Neural progenitor cell (in vitro differentiated cells): Measurements from ENCODE around the gene ZNF426. TPM values are rescaled to one million over a fixed set of nuclear protein-coding genes. Genes with fewer than 3 reads are reported as not detected.

ENCODE experiments used
- DNase-seq: peaks from one replicate; pipeline ENCODE4 v3.0.0-alpha.2; 2016; ENCODE audit warnings: low spot score
- H2AFZ ChIP-seq: fragments of 200-600 bp; sonication (generic); replicated peaks from 2 replicates; pipeline ENCODE4 v1.6.1; 2016; ENCODE audit warnings: antibody characterized with exemption
- H3F3A ChIP-seq: fragments of 200-600 bp; sonication (generic); 2 replicates; pipeline ENCODE4 v1.6.1; 2016; ENCODE audit warnings: antibody characterized with exemption, low read depth
- H3K27ac ChIP-seq: fragments of 200-600 bp; sonication (generic); 2 replicates; pipeline ENCODE4 v1.5.1; 2016; ENCODE audit warnings: mild to moderate bottlenecking
- H3K27me3 ChIP-seq: fragments of 200-600 bp; sonication (generic); 2 replicates; pipeline ENCODE4 v1.6.1; 2016; ENCODE audit warnings: mild to moderate bottlenecking, moderate library complexity
- H3K36me3 ChIP-seq: fragments of 200-600 bp; sonication (generic); 2 replicates; pipeline ENCODE4 v1.5.1; 2016
- H3K4me1 ChIP-seq: fragments of 200-600 bp; sonication (generic); 2 replicates; pipeline ENCODE4 v1.6.1; 2016; ENCODE audit warnings: mixed run types
- H3K4me2 ChIP-seq: fragments of 200-600 bp; sonication (generic); 2 replicates; pipeline ENCODE4 v1.6.1; 2016
- H3K4me3 ChIP-seq: fragments of 200-600 bp; sonication (generic); 2 replicates; pipeline ENCODE4 v1.5.1; 2016
- H3K79me2 ChIP-seq: fragments of 200-600 bp; sonication (generic); 2 replicates; pipeline ENCODE4 v1.6.1; 2016; ENCODE audit warnings: low read depth
- H3K9ac ChIP-seq: fragments of 200-600 bp; sonication (generic); 2 replicates; pipeline ENCODE4 v1.6.1; 2016
- H3K9me3 ChIP-seq: fragments of 200-600 bp; sonication (generic); 2 replicates; pipeline ENCODE4 v1.5.1; 2016; ENCODE audit warnings: low read depth
- H4K20me1 ChIP-seq: fragments of 200-600 bp; sonication (generic); 2 replicates; pipeline ENCODE4 v1.6.1; 2016; ENCODE audit warnings: low read depth
- H3K27ac Mint-ChIP-seq: 3 replicates; pipeline ENCODE4 v1.8.0; 2021; ENCODE audit warnings: mixed read lengths
- H3K27me3 Mint-ChIP-seq: 2 replicates; pipeline ENCODE4 v1.8.0; 2022; ENCODE audit warnings: low read depth, mild to moderate bottlenecking, inconsistent platforms, moderate library complexity, mixed read lengths; ENCODE audit not compliant: insufficient read depth
- H3K36me3 Mint-ChIP-seq: 3 replicates; pipeline ENCODE4 v1.8.0; 2021; ENCODE audit warnings: mixed read lengths
- H3K4me1 Mint-ChIP-seq: 3 replicates; pipeline ENCODE4 v1.8.0; 2021; ENCODE audit warnings: mixed read lengths
- H3K4me3 Mint-ChIP-seq: 3 replicates; pipeline ENCODE4 v1.8.0; 2021; ENCODE audit warnings: mild to moderate bottlenecking, moderate library complexity, mixed read lengths
- H3K9me3 Mint-ChIP-seq: 3 replicates; pipeline ENCODE4 v1.8.0; 2020; ENCODE audit warnings: mixed read lengths
- EZH2 ChIP-seq: fragments of 200-600 bp; sonication (generic); IDR thresholded peaks from 2 replicates; pipeline ENCODE4 v1.6.1; 2017; ENCODE audit warnings: antibody characterized with exemption, mild to moderate bottlenecking, moderate library complexity
- EZH2phosphoT487 ChIP-seq: fragments of 200-600 bp; sonication (generic); IDR thresholded peaks from 2 replicates; pipeline ENCODE4 v1.6.1; 2017; ENCODE audit warnings: antibody characterized with exemption
- total RNA-seq: library from RNA; depleted of rRNA; stranded (reverse); fragments of >200 nt; gene quantifications from 2 replicates; pipeline ENCODE4 v1.2.3, GENCODE V29; 2015; ENCODE audit warnings: low replicate concordance
- TF ChIP-seq, protein P1 (sequence below): fragments of 200-600 bp; sonication (generic); IDR thresholded peaks from 2 replicates; pipeline ENCODE4 v1.5.1; 2017; ENCODE audit warnings: antibody characterized with exemption, mild to moderate bottlenecking

Gene ZNF426
- total RNA-seq, 1 donor from 2014 or later, result 32.6 TPM

GRCh38 chr19:9494096-9494495, 44.3 kb downstream of the ZNF426 start:
- Mint-ChIP-seq H3K36me3 (no peaks in the 10 kb centered on the region), H3K27me3 (peaks cover 2% of the 10 kb centered on the region), H3K27ac (no peak overlapping the region), H3K4me3 (no peak overlapping the region), H3K4me1 (no peaks in the 10 kb centered on the region), H3K9me3 (peaks cover 44% of the 10 kb centered on the region)
- TF ChIP-seq EZH2phosphoT487 (no peak), EZH2 (no peak)
- TF ChIP-seq, protein P1, sequence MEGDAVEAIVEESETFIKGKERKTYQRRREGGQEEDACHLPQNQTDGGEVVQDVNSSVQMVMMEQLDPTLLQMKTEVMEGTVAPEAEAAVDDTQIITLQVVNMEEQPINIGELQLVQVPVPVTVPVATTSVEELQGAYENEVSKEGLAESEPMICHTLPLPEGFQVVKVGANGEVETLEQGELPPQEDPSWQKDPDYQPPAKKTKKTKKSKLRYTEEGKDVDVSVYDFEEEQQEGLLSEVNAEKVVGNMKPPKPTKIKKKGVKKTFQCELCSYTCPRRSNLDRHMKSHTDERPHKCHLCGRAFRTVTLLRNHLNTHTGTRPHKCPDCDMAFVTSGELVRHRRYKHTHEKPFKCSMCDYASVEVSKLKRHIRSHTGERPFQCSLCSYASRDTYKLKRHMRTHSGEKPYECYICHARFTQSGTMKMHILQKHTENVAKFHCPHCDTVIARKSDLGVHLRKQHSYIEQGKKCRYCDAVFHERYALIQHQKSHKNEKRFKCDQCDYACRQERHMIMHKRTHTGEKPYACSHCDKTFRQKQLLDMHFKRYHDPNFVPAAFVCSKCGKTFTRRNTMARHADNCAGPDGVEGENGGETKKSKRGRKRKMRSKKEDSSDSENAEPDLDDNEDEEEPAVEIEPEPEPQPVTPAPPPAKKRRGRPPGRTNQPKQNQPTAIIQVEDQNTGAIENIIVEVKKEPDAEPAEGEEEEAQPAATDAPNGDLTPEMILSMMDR, result no peak
- no peaks in the 10 kb centered on the region for H4K20me1 ChIP-seq
- H3K4me2 ChIP-seq, result no peak overlapping the region
- H3F3A ChIP-seq, result no peaks in the 10 kb centered on the region
- H3K27me3 ChIP-seq, result no peaks in the 10 kb centered on the region
- H3K27ac ChIP-seq, result no peak overlapping the region
- H3K9me3 ChIP-seq, result peaks cover 10% of the 10 kb centered on the region
- H3K9ac ChIP-seq, result no peak overlapping the region
- H2AFZ ChIP-seq, result no peak overlapping the region
- no peak overlapping the region for H3K4me3 ChIP-seq
- no peaks in the 10 kb centered on the region for H3K79me2 ChIP-seq
- DNase-seq, result no peak
- H3K36me3 ChIP-seq, result no peaks in the 10 kb centered on the region
- no peaks in the 10 kb centered on the region for H3K4me1 ChIP-seq

DNA sequence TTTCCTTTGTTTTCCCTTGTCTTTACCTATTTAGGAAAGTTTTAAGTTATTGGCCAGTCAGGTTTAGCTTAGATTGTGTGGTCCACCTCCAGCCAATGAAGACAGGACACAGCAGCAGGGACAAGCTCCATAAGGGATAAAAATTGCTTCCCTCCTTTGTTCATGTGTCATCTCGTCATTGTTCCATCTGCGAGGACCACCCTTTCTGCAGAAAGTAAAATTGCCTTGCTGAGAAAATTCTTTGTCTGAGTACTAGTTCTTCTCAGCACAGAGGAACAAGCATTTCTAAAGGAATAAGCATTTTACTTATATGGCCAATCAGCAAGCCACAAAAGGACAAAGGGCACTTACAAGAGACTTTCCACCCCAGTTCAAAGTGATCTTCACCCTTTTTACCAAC, 51.4 kb downstream of the ZNF426 start:
- Histone ChIP-seq H2AFZ (no peak overlapping the region), H3K9me3 (peaks cover 14% of the 10 kb centered on the region), H4K20me1 (no peaks in the 10 kb centered on the region), H3K27me3 (no peaks in the 10 kb centered on the region), H3K79me2 (no peaks in the 10 kb centered on the region), H3K9ac (no peak overlapping the region), H3K4me3 (no peak overlapping the region), H3F3A (no peaks in the 10 kb centered on the region), H3K27ac (no peak overlapping the region), H3K36me3 (no peaks in the 10 kb centered on the region), H3K4me1 (no peaks in the 10 kb centered on the region), H3K4me2 (no peak overlapping the region)
- Mint-ChIP-seq H3K27ac (no peak overlapping the region), H3K27me3 (peaks cover 3% of the 10 kb centered on the region), H3K4me1 (no peaks in the 10 kb centered on the region), H3K36me3 (peaks cover 3% of the 10 kb centered on the region), H3K4me3 (no peak overlapping the region), H3K9me3 (peaks cover 46% of the 10 kb centered on the region)
- TF ChIP-seq EZH2, result no peak
- no peak for DNase-seq

DNA sequence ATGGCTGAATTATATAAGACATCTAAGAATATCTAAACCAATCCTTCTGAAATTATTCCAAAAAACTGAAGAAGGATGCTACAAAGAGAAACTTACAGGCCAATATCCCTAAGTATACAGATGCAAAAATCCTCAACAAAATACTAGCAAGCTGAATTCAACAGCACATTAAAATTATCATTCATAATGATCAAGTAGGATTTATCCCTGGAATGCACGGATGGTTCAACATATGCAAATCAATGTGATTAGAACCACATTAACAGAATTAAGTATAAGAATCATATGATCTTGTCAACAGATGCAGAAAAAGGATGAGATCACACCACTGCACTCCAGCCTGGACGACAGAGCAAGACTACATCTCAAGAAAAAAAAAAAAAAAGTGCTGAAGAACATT, 53.3 kb downstream of the ZNF426 start:
- Mint-ChIP-seq H3K4me1 (no peaks in the 10 kb centered on the region), H3K4me3 (no peak overlapping the region), H3K27me3 (peaks cover 2% of the 10 kb centered on the region), H3K36me3 (peaks cover 3% of the 10 kb centered on the region), H3K9me3 (peaks cover 54% of the 10 kb centered on the region), H3K27ac (no peak overlapping the region)
- no peak for DNase-seq
- no peaks in the 10 kb centered on the region for H3K36me3 ChIP-seq
- no peak overlapping the region for H3K27ac ChIP-seq
- peaks cover 14% of the 10 kb centered on the region for H3K9me3 ChIP-seq
- no peak overlapping the region for H2AFZ ChIP-seq
- H3K4me1 ChIP-seq, result no peaks in the 10 kb centered on the region
- no peak overlapping the region for H3K4me2 ChIP-seq
- H3K9ac ChIP-seq, result no peak overlapping the region
- H3F3A ChIP-seq, result no peaks in the 10 kb centered on the region
- H3K27me3 ChIP-seq, result no peaks in the 10 kb centered on the region
- no peak overlapping the region for H3K4me3 ChIP-seq
- H3K79me2 ChIP-seq, result no peaks in the 10 kb centered on the region
- no peaks in the 10 kb centered on the region for H4K20me1 ChIP-seq
- TF ChIP-seq EZH2phosphoT487, result no peak
- no peak for TF ChIP-seq EZH2
- TF ChIP-seq, protein P1, result no peak

GRCh38 chr19:9474975-9475374, 63.5 kb downstream of the ZNF426 start:
- no peak overlapping the region for H3K9ac ChIP-seq
- Mint-ChIP-seq H3K36me3 (no peaks in the 10 kb centered on the region), H3K27me3 (peaks cover 7% of the 10 kb centered on the region), H3K27ac (no peak overlapping the region), H3K4me3 (no peak overlapping the region), H3K4me1 (no peaks in the 10 kb centered on the region), H3K9me3 (peaks cover 36% of the 10 kb centered on the region)
- H3K4me2 ChIP-seq, result no peak overlapping the region
- TF ChIP-seq EZH2phosphoT487 (no peak), EZH2 (no peak)
- TF ChIP-seq, protein P1, result no peak
- peaks cover 17% of the 10 kb centered on the region for H3K9me3 ChIP-seq
- H4K20me1 ChIP-seq, result no peaks in the 10 kb centered on the region
- no peak for DNase-seq
- H3K79me2 ChIP-seq, result no peaks in the 10 kb centered on the region
- H3K27me3 ChIP-seq, result no peaks in the 10 kb centered on the region
- H3K4me3 ChIP-seq, result no peak overlapping the region
- H3K36me3 ChIP-seq, result no peaks in the 10 kb centered on the region
- H3K4me1 ChIP-seq, result no peaks in the 10 kb centered on the region
- no peaks in the 10 kb centered on the region for H3F3A ChIP-seq
- H3K27ac ChIP-seq, result no peak overlapping the region
- H2AFZ ChIP-seq, result no peak overlapping the region

Other genes with a start within 250 kb of the ZNF426 start
- gene ZNF699, start 228.8 kb downstream of the ZNF426 start, total RNA-seq, result 12.9 and 21.6 TPM in 2 replicates
- gene ZNF559, start 214.5 kb downstream of the ZNF426 start, total RNA-seq, result 41.6 and 79.8 TPM in 2 replicates
- 15.7 and 20.9 TPM in 2 replicates for gene ZNF177, start 175.6 kb downstream of the ZNF426 start, total RNA-seq
- 35.1 and 46.2 TPM in 2 replicates for gene ZNF266, start 103.1 kb downstream of the ZNF426 start, total RNA-seq
- not detected in 2 replicates for gene ZNF560, start 40.0 kb downstream of the ZNF426 start, total RNA-seq
- 134 and 178 TPM in 2 replicates for gene ZNF121, start 45.9 kb upstream of the ZNF426 start, total RNA-seq
- gene ZNF561, start 82.6 kb upstream of the ZNF426 start, total RNA-seq, result 45.6 and 80.1 TPM in 2 replicates
- gene ZNF562, start 136.5 kb upstream of the ZNF426 start, total RNA-seq, result 1.6 and 3.3 TPM in 2 replicates
- 13.1 and 18.0 TPM in 2 replicates for gene ZNF846, start 230.1 kb upstream of the ZNF426 start, total RNA-seq